Endothelial cell (in vitro differentiated cells): ENCODE results near the gene MYL6B. TPM values are rescaled to one million over a fixed set of nuclear protein-coding genes. Genes with fewer than 3 reads are reported as not detected.

Experiments used
- DNase-seq: peaks from one replicate; pipeline ENCODE4 v3.0.0; 2021; ENCODE audit warnings: low spot score
- H3K27ac Mint-ChIP-seq: one replicate; pipeline ENCODE4 v1.8.0; 2021; ENCODE audit warnings: mixed read lengths, inconsistent platforms; ENCODE audit not compliant: unreplicated experiment
- H3K27me3 Mint-ChIP-seq: one replicate; pipeline ENCODE4 v1.8.0; 2021; ENCODE audit warnings: mild to moderate bottlenecking, moderate library complexity, mixed read lengths, inconsistent platforms; ENCODE audit not compliant: unreplicated experiment
- H3K36me3 Mint-ChIP-seq: one replicate; pipeline ENCODE4 v1.8.0; 2021; ENCODE audit warnings: mild to moderate bottlenecking, low read depth, mixed read lengths, inconsistent platforms; ENCODE audit not compliant: unreplicated experiment
- H3K4me1 Mint-ChIP-seq: one replicate; pipeline ENCODE4 v1.8.0; 2021; ENCODE audit warnings: mild to moderate bottlenecking, mixed read lengths, inconsistent platforms; ENCODE audit not compliant: unreplicated experiment
- H3K4me3 Mint-ChIP-seq: one replicate; pipeline ENCODE4 v1.8.0; 2021; ENCODE audit warnings: mild to moderate bottlenecking, mixed read lengths, inconsistent platforms; ENCODE audit not compliant: unreplicated experiment
- H3K9me3 Mint-ChIP-seq: one replicate; pipeline ENCODE4 v1.8.0; 2021; ENCODE audit warnings: mixed read lengths, inconsistent platforms; ENCODE audit not compliant: unreplicated experiment
- total RNA-seq: library from RNA; stranded (reverse); fragmentation: NEBNext Ultra II Directional; extraction: Animal tissue kit (Norgen Biotek cat#: 25700); gene quantifications from one replicate; pipeline ENCODE4 v1.2.1, GENCODE V29; 2021; ENCODE audit not compliant: unreplicated experiment
- TF ChIP-seq, protein P1 (sequence below): fragments of 200-600 bp; sonication (generic); IDR thresholded peaks from one replicate; pipeline ENCODE4 v1.5.0; 2021; ENCODE audit warnings: antibody characterized with exemption; ENCODE audit not compliant: unreplicated experiment

The MYL6B gene
- total RNA-seq, 1 donor from 2014 or later: 170 TPM

DNA sequence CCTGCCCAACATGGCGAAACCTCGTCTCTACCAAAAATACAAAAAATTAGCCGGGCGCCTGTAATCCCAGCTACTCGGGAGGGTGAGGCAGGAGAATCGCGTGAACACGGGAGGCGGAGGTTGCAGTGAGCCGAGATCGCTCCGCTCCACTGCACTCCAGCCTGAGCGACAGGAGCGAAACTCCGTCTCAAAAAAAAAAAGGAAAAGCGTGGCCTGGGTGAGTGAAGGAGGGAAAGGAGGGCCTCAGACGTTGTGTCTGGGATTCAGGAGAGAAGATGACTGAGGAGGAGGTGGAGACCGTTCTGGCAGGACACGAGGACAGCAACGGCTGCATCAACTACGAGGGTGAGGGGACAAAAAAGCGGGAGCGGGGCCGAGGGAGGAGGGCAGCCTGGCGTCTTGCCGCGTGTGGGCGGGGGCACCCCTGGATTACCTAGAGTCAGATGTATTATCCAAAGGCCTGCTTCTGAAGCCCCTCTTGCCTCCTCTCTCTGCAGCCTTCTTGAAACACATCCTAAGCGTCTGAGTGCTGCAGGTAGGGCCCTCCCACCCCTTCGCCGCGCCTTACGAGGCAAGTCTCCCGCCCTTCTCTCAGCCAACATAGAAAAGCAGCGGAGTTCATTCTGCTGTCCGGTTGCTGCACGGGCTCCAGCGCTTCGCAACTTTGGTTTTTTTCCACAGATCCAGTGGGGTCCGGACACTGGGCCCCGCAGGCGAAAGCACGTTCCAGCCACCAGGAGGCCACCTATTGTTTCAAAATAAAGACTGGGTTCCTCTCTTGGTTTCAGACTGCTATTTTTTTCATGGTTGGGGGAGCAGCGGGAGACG is 5.0 kb downstream of the MYL6B start:
- peak; percentile 85 for DNase-seq
- Mint-ChIP-seq H3K4me3 (peak overlapping the region; percentile 89), H3K27me3 (peaks cover 49% of the 10 kb centered on the region), H3K4me1 (peaks cover 58% of the 10 kb centered on the region), H3K36me3 (peaks cover 52% of the 10 kb centered on the region), H3K27ac (peak overlapping the region; percentile 100), H3K9me3 (no peaks in the 10 kb centered on the region)
- TF ChIP-seq, protein P1, sequence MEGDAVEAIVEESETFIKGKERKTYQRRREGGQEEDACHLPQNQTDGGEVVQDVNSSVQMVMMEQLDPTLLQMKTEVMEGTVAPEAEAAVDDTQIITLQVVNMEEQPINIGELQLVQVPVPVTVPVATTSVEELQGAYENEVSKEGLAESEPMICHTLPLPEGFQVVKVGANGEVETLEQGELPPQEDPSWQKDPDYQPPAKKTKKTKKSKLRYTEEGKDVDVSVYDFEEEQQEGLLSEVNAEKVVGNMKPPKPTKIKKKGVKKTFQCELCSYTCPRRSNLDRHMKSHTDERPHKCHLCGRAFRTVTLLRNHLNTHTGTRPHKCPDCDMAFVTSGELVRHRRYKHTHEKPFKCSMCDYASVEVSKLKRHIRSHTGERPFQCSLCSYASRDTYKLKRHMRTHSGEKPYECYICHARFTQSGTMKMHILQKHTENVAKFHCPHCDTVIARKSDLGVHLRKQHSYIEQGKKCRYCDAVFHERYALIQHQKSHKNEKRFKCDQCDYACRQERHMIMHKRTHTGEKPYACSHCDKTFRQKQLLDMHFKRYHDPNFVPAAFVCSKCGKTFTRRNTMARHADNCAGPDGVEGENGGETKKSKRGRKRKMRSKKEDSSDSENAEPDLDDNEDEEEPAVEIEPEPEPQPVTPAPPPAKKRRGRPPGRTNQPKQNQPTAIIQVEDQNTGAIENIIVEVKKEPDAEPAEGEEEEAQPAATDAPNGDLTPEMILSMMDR: peak; percentile 70

DNA sequence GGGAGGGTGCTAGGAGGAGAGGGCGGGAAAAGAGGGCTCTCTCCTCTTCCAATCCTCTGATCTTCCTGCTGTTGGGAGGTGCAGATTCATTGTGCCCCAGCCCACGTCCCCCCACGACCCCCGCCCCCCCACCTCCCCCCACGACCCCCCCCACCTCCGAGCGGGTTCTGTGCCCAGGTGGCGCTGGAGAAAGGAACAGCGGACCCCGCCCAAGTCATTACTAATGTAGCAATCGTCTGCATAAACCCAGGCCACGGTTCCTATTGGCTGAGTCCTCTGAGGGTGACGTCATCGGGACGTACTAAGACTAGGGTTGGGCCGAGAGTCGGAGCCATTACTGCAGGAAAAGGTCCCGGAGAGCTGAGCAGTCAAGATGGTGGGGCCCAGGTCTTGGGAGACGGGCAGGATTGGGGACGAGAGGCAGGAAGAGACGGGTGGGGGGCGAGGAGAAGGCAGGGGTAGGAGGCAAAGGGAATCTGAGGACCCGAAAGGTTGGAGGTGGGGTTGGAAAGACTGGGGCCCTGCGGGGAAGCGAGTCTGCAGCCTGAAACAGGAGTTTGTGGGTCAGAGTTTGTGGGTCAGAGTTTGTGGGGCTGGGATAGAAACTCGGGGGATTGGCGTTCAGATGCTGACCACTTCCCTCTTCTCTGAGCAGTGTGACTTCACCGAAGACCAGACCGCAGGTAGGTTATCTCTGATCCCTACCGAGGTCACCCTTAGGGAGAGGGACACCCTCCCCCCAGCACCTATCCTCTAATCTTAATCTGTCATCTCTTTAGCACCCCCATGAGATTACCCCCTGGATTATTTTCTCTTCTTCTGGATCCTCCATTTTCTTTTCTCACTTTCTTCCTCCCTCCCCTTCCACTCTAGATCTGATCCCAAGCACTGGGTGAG is 5.9 kb downstream of the MYL6B start, which contains the start of gene MYL6:
Gene MYL6 (plus strand): TSS at position 331 of the 897 bp plus-strand sequence. CDS start 43 bp downstream, at position 374.
- peak; percentile 86 for DNase-seq
- Mint-ChIP-seq H3K27ac (peak within 1 kb of the TSS; percentile 100), H3K4me3 (peak within 1 kb of the TSS; percentile 100), H3K36me3 (peaks cover 58% of the 10 kb centered on the region), H3K9me3 (no peaks in the 10 kb centered on the region), H3K27me3 (peaks cover 50% of the 10 kb centered on the region), H3K4me1 (peaks cover 51% of the 10 kb centered on the region)
- TF ChIP-seq, protein P1: no peak

DNA sequence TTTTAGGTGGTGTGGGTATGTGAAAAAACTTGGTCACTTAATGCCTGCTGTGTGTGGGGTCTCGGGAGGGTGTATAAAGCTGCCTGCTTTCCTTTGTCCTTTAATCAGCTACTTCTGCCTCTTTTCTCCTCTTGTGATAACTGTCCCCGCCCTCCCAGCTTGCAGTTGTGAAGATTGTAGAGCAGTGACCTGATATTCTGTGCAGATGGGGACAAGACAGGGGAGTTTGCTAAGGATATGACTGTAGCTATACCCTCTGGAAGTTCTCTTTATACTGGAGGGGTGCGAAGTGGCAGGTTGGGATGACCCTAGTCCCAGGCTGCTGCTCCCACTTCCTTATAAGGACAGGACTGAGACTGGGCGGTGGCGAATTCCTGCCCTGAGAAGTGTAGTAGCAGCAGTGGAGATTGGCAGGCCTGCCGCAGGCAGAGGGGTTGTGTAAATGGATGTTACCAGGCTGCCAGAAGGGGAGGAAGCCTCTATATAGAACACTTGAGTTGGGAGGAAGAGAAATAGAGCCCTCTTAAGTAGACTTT is 6.6 kb downstream of the MYL6B start:
- H3K4me1 Mint-ChIP-seq: peaks cover 47% of the 10 kb centered on the region
- peak overlapping the region; percentile 100 for H3K27ac Mint-ChIP-seq
- H3K4me3 Mint-ChIP-seq: peak overlapping the region; percentile 100
- H3K36me3 Mint-ChIP-seq: peaks cover 64% of the 10 kb centered on the region
- no peak for DNase-seq
- H3K27me3 Mint-ChIP-seq: peaks cover 57% of the 10 kb centered on the region
- TF ChIP-seq, protein P1: no peak
- H3K9me3 Mint-ChIP-seq: no peaks in the 10 kb centered on the region

DNA sequence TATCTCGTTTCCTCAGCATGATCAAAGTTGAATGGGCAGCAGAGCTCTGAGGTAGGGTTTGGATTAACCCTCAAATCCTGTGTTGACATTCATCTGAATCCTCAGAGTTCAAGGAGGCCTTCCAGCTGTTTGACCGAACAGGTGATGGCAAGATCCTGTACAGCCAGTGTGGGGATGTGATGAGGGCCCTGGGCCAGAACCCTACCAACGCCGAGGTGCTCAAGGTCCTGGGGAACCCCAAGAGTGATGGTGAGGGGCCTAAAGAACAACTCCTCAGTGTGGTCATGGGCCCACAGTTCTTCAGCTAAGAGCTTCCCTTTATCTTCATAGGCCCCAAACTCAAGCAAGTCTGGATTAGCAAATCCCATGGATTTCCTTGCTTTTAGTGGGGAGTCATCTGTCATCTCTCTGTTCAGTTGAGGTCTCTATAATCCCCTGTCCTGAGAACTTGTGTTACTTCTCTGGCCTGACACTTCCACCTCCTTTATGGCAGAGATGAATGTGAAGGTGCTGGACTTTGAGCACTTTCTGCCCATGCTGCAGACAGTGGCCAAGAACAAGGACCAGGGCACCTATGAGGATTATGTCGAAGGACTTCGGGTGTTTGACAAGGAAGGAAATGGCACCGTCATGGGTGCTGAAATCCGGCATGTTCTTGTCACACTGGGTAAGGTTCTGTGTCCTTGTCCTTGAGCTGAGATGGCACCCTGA is 7.2 kb downstream of the MYL6B start:
- DNase-seq: no peak
- peaks cover 70% of the 10 kb centered on the region for H3K36me3 Mint-ChIP-seq
- H3K27ac Mint-ChIP-seq: peak overlapping the region; percentile 100
- peaks cover 60% of the 10 kb centered on the region for H3K27me3 Mint-ChIP-seq
- H3K4me3 Mint-ChIP-seq: peak overlapping the region; percentile 100
- TF ChIP-seq, protein P1: no peak
- peaks cover 47% of the 10 kb centered on the region for H3K4me1 Mint-ChIP-seq
- no peaks in the 10 kb centered on the region for H3K9me3 Mint-ChIP-seq
